A673 (cell line): ENCODE data around the gene C16orf54.

Source experiments
- EZH2 ChIP-seq: fragments of 200-600 bp; sonication (generic); IDR thresholded peaks from 2 replicates; pipeline ENCODE4 v1.6.1; 2017; ENCODE audit warnings: borderline replicate concordance, low read depth, mild to moderate bottlenecking, mixed read lengths, antibody characterized with exemption, low read length; ENCODE audit not compliant: poor library complexity, severe bottlenecking
- TF ChIP-seq, protein P1 (sequence below): fragments of 300-800, 200-600 bp; sonication (generic); conservative IDR thresholded peaks from 2 replicates; pipeline ENCODE4 v1.5.1; 2017; ENCODE audit warnings: low read depth, mild to moderate bottlenecking, antibody characterized with exemption, low read length, moderate library complexity, mixed read lengths

DNA sequence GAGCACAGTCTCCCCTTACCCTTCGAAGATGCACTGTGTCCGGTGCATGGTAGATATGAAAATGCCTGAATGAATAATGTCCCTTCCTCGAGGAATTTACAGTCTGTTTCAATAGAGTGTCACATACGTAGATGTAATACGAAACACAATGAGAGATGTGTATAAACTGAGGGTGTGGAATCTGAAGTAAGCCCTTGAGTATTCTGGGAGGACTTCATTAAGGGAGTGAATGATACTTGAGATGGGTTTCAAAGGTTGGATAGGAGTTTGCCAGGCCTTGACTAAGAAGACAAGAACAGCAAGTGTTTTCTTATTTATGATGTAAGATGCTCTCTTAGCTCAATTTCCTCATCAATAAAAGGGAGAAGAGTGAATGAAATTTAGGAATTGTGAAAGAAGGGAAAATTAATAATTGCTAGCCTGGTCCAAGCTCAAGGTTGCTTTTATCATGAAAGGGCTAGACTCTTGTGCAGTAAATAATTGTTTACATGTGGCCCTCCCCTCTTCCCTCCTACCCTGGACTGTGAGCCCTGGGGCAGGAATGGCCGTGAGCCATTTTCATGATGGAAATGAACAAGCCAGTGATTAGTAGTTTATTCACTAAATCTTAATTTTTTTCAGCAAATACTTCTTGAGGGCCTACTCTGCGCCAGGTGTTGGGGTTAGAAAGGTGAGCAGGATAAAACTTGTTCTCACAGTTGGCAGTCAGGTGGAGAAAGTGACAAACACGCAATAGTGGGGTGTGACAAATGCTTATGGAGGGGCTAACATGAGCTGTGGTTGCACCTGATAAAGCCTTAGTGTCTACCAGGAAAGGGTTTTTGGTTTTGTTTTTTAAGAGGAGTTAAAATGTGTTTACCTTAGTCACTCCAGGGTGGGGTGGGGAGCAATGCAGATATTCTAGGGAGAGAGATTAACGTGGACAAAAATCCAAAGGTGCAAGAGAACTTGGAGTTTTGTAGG lies 46.3 kb upstream of the C16orf54 start:
- no peak for TF ChIP-seq EZH2
- TF ChIP-seq, protein P1, sequence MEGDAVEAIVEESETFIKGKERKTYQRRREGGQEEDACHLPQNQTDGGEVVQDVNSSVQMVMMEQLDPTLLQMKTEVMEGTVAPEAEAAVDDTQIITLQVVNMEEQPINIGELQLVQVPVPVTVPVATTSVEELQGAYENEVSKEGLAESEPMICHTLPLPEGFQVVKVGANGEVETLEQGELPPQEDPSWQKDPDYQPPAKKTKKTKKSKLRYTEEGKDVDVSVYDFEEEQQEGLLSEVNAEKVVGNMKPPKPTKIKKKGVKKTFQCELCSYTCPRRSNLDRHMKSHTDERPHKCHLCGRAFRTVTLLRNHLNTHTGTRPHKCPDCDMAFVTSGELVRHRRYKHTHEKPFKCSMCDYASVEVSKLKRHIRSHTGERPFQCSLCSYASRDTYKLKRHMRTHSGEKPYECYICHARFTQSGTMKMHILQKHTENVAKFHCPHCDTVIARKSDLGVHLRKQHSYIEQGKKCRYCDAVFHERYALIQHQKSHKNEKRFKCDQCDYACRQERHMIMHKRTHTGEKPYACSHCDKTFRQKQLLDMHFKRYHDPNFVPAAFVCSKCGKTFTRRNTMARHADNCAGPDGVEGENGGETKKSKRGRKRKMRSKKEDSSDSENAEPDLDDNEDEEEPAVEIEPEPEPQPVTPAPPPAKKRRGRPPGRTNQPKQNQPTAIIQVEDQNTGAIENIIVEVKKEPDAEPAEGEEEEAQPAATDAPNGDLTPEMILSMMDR: no peak
